SKM-1 (cell line): ENCODE data around the gene LOC128125822.
"Not testable (repeated sequence)": the region's sequence is repeated elsewhere in the genome, so short reads cannot be mapped to it uniquely, and the experiment has no call there.

ENCODE experiments used
- DNase-seq: peaks from one replicate; lab custom pipeline; 2025; ENCODE audit not compliant: unreplicated experiment; lab: John Stamatoyannopoulos, UW

The LOC128125822 gene

DNA sequence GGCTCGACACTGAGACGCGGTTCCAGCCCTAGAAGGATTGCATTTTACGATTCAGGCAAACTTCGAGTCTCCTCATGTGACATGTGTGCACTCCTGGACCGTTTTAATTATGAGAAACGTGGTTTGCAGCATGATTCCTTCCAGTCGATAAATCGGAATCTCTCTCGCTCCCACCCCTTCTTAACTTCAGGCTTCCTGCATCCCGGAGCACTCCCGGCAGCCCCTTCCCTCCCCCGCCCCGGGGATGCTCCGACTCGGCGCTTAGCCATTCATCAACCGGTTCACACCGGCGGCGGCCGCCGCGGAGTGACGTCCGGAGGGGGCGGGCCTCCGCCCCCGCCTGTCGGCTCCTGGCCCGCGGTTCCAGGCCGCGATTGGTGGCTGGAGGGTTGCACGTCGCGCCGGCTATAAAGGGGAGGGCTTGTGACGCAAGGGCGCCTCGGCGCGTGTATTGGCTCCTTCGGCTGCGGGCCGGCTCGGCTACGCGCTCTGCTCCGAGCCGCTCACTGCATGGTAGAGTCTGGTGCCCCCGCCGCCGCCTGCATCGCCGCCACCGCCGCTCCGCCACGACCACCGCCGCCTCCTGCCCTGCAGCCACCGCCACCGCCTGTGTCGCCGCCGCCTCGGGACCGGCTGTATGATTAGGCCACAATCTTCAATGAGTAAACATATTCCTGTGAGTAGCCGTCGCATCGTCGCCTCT lies at the start of gene LOC128125822, which contains the start of gene PTP4A1:
Gene LOC128125822 (plus strand): TSS at position 437 of the 703 bp plus-strand sequence.
Gene PTP4A1 (plus strand): TSS at position 437 of the 703 bp plus-strand sequence. CDS start 4,401 bp downstream, outside the sequence.
- peak; percentile 88 for DNase-seq

DNA sequence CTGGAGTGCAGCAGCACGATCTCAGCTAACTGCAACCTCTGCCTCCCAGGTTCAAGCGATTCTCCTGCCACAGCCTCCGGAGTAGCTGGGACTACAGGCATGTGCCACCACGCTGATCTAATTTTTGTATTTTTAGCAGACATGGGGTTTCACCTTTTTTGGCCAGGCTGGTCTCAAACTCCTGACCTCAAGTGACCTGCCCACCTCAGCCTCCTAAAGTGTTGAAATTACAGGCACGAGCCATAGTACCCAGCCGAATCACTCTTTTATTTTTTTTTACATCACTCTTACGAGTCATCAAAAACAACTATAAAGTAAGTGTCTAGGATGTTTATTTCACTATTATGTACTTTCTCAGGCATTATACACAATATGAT lies 49.4 kb upstream of the LOC128125822 start:
- not testable (repeated sequence) for DNase-seq

DNA sequence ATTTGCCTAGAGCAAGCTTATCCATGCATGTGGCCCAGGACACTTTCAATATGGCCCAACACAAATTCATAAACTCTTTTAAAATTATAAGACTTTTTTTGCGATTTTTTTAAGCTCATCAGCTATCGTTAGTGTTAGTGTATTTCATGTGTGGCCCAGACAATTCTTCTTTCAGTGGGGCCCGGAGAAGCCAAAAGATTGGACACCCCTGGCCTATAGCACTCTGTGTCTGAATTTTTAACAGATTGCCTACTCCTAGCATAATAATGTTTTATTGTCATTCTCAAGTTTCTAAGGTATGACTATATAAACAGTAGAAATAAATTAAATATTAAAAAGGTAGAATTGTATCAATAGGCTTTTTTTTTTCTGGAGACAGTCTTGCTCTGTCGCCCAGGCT lies 48.6 kb upstream of the LOC128125822 start:
- DNase-seq, result no peak

DNA sequence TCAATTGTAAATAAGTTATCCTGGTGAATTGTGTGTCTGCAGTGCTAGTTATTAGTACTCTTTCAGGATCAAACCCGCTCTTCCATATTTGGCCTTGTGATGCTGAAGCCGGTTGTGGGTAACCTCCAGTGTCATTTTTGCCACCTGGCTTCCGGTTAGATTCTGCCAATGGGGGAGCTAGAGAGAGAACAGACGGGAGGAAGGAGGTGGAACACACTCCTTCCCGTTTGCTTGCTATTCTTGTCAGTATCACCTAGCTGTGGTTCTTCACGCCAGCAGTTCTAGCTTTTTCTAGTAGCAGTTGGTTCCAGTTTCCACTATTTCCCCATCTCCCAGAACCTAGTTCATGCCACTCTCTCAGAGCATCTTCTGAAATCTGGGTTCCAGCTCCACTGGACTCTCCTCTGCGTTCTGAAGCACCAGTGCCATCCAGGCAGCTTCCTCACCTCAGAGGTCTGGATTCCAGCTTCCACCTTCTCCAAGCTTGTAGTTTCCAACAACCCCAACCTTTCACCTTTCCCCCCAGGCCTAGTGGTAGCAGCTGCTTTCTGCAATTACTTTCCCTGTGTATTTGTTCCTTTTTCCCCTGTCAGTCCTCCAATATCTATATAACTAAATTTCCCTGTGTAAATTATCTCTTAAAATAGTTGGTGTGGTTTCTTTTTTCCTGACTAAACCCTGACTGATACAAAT lies 46.9 kb upstream of the LOC128125822 start:
- DNase-seq, result no peak

DNA sequence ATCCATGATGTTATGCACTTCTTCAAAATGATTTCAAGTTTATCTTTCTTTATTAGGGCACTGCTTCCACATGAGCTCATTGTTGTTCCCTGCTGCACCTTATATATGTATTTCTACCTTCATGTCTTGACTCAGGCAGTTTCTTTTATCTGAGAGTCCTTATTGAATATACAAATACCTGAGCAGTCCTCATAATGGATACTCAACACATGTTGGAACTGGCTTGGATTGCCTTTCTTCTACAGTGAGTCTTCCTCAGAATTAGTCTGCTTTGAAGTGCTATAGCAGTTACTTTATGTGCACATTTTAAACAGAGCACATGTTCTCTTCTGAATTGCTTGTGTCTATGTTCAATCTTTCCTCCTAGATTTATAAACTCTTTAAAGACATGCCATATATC lies 45.3 kb upstream of the LOC128125822 start:
- DNase-seq, result no peak

DNA sequence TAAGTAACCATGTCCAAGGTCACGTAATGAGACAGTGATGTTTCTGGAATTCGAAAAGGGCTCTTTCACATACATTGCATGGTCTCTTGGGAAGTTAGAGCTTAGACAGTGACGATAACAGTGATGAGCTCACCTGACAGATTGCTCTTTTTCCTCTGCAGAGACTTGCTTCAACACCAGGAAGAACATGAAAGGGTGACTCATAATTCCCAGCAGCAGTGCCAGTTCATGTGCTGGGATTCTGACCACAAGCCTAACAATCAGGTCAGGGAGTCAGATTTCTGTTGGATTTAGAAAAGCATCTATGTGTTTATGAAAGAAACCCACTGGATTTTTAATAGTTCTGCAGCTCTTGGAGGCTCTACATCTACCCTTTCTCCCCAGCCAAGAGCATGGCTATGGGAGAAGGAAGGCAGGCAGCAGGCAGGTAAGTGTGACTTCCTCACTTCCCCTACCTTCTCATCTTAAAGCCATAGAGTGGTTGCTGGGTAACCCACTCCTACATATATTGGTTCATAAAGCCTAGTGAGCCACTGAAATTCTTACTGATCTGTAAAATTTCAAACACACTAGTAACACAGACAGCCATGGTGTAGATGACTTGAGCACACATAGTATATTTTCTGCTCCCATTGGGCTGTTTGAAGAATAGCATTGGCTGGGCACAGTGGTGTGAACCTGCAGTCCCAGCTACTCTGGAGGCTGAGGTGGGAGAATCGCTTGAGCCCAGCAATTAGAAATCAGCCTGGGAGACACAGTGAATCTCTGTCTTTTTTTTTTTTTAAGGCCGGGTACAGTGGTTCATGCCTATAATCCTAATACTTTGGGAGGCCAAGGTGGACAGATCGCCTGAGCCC lies 44.4 kb upstream of the LOC128125822 start:
- no peak for DNase-seq

DNA sequence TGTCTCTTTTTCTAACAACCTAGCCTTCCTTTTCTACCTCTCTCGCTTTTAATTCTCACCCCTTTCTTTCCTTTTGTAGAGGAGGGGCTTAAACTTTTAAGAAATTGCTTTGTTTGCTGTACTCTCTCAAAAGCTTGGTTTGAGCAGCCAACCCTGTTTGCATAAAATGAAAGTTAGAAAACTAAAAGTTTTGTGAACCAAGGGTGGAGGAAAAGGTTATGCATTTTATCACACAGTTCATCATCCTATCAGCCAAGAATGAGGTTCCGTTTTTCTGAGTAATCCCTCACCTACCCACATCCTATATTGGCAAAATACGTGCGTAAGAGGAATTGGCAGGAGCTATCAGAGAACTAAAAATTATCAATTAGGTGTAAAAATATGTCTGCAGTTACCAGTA lies 42.8 kb upstream of the LOC128125822 start:
- DNase-seq, result no peak

DNA sequence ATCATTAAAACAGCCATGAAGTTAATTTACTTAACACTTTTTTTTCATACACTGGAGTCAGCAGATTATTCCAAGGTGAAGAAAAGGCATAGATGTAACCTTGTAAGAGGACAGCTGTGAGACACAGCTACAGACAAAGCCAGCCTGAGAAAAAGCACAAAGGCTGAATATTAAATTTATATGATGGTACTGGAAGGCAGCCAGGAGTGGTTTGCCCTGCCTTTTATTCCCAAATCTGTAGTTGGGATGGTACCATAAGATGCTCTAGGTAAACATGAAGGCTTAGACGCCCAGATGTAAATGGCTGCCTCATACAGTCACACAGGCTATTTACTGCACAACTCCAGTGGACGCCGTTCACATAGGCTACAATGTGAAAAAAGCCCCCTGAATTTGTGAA lies 42.1 kb upstream of the LOC128125822 start:
- no peak for DNase-seq

DNA sequence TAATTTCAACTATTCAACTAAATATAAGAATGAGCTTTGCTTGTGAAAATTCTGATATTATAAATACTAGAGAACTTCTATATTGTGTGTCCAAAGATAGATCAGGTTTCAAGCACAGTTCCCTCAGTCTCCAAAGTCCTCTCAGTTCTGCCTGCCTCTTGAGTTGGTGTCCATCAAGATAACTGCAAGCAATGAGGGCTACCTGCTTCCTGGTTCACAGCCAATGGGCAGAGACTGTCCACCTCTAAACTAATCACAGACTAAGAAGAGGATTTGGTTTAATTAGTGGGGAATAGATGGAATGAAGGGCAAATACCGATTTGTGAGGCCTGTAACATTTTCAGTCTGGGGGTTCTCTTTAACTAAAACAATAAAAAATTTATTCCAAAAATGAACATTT lies 41.3 kb upstream of the LOC128125822 start:
- DNase-seq, result no peak

DNA sequence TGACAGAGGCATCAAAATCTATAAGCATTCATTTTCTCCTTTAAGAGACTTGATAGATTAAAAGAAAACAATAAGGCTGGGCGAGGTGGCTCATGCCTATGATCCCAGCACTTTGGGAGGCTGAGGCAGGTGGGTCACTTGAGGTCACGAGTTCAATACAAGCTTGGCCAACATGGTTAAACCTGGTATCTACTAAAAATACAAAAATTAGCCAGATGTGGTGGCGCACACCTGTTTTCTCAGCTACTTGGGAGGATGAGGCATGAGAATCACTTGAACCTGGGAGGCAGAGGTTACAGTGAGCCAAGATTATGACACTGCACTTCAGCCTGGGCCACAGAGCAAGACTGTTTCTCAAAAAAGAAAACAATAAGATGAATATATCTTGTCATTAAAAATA lies 39.3 kb upstream of the LOC128125822 start:
- no peak for DNase-seq

DNA sequence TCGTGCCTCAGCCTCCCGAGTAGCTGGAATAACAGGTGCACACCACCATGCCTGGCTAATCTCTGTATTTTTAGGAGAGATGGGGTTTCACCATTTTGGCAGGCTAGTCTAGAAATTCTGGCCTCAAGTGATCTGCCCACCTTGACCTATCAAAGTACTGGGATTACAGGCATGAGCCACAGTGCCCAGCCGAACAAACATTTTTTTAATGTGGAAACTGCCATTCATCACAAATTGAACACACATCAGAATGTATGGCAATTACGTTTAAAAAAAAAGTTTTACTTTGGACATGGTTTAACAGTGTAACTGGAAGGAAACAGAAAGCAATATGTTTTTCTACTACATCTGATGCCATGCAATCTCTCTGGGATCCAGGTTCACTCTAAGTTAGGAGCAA lies 38.3 kb upstream of the LOC128125822 start:
- no peak for DNase-seq

DNA sequence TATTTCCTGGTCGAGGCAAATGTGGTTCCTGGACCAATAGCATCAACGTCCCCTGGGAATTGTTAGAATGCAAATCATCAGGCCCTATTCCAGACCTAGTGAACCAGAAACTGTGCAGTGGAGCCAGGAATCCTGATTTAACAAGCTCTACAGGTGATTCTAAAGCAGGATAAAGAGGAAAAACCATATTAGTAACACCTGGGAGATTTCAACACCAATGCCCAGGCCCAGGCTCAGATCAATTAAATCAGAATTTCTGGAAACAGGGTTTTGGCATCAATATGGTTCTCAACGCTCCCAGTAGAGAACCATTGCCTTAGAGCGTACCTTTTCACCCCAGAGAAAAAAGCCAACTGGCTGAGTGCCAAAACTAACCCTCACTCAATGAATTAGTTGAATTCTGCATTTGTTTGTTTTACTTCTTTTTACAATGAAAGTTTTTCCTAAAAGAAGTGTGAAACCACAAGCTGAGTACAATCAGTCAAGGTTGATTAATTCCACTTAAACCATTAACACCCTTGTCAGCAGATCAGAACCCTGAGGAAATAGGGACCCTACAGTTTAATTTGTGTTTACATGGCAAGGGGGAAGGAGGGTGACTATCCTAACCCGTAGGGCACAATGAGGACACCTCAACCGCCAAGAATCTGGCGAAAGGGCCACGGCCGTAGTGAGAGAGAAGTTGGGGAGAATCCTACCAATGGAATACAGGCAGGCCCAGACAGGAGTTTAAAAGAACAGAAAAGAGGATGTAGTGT lies 34.9 kb upstream of the LOC128125822 start:
- DNase-seq, result peak; percentile 11

DNA sequence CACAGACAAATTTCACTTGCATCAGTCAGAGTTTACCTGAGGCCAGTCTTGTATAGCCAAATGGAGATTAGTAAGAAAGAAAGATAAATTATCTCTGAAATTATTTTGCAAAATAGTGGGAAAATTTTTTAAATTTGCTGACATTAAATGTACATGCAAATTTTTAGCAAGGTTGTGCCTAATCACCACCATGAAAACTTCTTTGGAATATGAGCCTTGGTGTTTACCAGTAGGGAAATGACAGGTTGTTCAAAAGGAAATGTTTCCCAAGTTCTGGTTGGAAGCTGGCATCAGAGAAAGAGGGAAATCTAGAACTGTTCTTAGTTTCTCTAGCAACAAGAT lies 34.4 kb upstream of the LOC128125822 start:
- no peak for DNase-seq

DNA sequence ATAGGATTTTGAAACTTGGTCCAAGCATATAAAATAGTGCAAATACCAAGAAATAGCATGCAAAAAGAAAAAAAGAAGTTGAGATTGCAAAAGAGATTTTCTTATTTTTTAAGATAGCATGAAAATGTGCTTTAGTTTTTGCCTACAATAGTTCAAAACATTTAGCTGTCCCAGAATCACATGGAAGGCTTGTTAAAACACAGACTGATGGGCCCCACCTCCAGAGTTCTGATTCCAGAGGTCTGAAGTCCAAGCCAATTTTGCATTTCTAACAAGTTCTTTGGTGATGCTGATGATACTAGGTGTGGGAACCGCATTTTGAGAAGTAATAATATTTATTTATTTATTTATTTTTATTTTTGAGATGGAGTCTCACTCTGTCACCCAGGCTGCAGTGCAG lies 33.7 kb upstream of the LOC128125822 start:
- no peak for DNase-seq

DNA sequence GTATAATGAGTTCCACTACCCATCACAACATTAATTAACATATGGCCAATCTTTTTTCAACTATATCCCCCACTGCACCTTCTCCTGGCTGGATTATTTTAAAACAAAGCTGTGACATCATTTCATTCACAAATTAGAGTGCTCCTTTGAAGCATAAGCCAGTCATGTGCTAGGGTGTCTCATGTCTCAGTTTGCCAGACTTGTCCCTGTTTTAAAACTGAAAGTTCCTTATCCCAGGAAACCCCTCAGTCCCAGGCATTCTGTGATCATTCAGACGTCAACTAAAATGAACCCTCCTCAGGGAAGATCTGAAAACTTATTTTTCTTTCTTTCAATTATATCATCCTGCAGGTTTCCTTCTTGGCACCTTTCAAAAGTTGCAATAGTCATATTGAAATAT lies 29.3 kb upstream of the LOC128125822 start:
- DNase-seq, result no peak

DNA sequence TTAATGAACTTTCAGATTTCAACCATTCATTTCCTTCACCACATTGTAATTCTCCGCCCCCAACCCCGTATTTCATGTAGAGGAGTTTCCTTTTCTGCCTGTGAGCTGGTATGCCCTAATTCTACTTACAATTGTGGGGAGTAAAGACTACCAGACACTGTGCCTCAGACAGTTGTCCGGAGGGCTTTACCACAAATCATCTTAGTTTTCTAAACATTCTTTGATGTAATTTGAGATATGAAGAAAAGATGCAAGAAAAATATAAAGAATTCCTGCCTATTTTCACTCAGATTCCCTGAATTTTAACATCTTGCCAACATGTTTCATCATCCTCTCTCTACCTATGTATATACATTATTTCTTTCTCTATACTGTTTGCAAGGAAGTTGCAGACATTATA lies 28.3 kb upstream of the LOC128125822 start:
- DNase-seq, result no peak

DNA sequence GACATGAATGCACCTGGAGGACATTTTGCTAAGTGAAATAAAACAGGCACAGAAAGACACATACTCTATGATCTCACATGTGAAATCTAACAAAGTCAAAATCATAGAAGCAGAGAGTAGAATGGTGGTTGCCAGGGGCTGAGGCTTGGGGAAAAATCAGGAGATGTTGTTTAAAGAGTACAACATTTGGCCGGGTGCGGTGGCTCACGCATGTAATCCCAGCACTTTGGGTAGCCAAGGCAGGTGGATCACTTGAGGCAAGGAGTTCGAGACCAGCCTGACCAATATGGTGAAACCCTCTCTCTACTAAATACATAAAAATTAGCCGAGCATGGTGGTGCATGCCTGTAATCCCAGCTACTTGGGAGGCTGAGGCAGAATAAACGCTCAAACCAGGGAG lies 26.0 kb upstream of the LOC128125822 start:
- no peak for DNase-seq

DNA sequence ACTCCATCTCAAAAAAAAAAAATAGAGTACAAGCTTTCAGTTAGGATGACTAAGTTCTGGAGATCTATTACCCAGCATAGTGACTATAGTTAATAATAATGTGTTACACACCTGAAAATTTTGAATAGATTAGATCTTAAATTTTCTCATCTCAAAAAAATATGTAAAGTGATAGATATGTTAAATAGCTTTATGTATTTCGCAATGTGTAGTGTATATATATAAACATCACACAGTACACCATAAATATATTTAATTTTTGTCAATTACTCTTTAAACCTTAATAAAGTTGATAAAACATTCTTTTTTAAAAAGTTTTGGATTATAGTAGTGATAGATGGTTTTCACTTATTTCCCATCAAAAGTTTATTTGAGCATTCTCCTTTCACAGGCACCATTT lies 25.6 kb upstream of the LOC128125822 start:
- no peak for DNase-seq

DNA sequence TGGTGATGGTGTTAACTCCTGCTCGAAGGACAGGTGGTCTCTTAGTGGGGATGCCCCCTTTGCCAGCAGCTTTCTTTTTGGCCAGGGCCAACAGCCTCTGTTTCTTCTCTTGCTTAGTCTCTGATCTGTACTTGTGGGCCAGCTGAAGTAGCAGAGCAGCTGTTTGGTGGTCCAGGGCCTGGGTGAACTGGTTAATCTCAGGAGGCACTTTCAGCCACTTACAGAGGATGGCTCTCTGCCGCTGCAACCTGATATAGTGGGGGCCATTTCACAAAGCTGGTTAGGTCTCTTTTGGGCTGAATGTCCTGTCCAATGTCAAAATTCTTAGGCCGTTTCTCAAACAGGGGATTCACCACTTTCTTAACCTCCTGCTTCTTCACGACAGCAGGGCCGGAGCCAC lies 23.2 kb upstream of the LOC128125822 start:
- DNase-seq, result no peak

DNA sequence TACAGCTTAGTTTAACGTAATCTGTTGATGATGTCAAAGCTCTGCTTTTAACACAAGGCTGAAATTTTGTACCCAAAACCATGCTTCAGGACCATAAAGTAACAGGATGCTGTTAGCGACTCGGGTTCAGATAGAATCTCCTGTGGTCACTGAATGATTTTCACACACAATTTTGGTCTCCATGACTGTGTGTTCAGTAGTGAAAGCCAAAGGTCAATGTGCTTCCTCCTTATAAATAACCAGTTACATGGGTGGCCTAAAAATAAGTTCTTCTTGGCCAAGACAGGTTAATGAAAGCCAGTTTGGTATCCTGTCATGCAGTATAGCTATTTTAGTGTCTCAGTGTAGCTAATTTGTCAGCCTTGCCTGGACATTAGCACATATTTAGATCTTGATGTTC lies 19.1 kb upstream of the LOC128125822 start:
- no peak for DNase-seq

DNA sequence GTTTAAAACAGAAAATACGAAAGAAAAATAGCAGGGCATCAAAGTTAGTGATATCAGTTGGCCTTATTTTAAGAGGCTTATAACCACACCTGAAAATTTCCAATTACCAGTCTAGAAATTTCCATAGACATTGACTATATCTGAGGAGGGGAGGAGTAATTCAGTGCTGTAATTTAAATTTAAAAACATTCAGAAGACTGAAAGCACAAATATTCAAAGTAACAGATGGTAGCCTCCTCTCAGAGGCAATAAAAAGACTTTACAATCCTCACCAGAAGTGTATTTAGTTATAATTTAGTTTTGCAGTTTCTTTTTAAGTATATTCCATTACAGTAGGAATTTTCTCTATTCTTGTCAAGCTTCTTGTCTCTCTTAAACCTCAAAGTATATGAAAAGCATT lies 18.4 kb upstream of the LOC128125822 start:
- no peak for DNase-seq
